Posterior cingulate gyrus (tissue), 11 donors: Measurements from ENCODE around the gene KLHDC8B.
A peak's percentile ranks its signal among the peaks of the same experiment; 100 is the strongest.
"Not testable (repeated sequence)": the region's sequence is repeated elsewhere in the genome, so short reads cannot be mapped to it uniquely, and the experiment has no call there.

ENCODE experiments used
- DNase-seq, 10 donors: peaks; one replicate each; pipeline versions ENCODE4 v3.0.0 to v3.0.0-alpha.2; 2020 to 2021; ENCODE audit warnings: mixed read lengths in 3 of 10
- intact Hi-C: fragments of 100-400 bp; cut with DNase I; formaldehyde crosslinking; loops from one replicate; pipeline ENCODE4 v1.15.1; 2023

KLHDC8B gene

DNA sequence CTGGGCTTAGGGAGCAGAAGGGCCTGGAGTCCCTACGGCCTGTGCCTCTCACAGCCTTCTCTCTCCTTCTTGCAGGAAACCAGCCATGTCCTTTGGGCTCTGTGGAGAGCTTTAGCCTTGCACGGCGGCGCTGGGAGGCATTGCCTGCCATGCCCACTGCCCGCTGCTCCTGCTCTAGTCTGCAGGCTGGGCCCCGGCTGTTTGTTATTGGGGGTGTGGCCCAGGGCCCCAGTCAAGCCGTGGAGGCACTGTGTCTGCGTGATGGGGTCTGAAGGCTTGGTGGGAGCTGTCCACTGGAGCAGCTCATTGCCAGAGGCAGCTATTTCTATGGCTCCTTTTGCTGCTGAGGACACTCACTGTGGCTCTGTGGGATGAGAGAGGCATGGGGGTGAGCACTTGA lies 4.1 kb downstream of the KLHDC8B start:
- peak in 2 of 10 donors; percentile 60 to 69 for DNase-seq
- intact Hi-C loops: no loop called here

GRCh38 chr3:49177073-49177472 lies 5.7 kb downstream of the KLHDC8B start:
- intact Hi-C loops: no loop called here
- no peak for DNase-seq

GRCh38 chr3:49180116-49180515 lies 8.7 kb downstream of the KLHDC8B start:
- intact Hi-C loops: no loop called here
- no peak for DNase-seq

GRCh38 chr3:49181351-49181750 lies 10.0 kb downstream of the KLHDC8B start:
- intact Hi-C loops: no loop called here

GRCh38 chr3:49182682-49183081 lies 11.3 kb downstream of the KLHDC8B start:
- DNase-seq: no peak

More at GRCh38 chr3:49181351-49181750, 10.0 kb downstream of the KLHDC8B start:
- DNase-seq: no peak

GRCh38 chr3:49183873-49184272 lies 12.5 kb downstream of the KLHDC8B start:
- DNase-seq: no peak

More at GRCh38 chr3:49182682-49183081, 11.3 kb downstream of the KLHDC8B start:
- intact Hi-C loops: no loop called here

DNA sequence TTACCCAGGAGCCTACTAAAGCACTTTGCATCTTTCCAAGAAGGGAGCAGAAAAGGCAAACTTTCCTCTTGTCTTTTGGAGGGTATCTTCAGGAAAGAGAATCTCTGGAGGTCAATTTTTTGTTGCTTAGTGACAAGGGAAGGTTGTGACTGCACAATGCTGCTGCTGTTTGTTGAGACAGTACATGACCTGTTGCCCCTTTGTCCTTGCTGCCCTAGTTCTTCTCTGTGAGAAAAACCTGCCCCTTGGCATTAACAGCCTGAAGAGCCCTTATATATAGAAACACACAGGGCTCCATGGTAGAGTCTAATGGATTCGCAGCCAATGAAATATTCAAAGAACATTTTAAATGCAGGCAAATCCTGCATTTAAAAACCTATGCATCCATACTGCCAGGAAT lies 20.3 kb downstream of the KLHDC8B start:
- no peak for DNase-seq
- intact Hi-C loops: no loop called here

More at GRCh38 chr3:49183873-49184272, 12.5 kb downstream of the KLHDC8B start:
- intact Hi-C loops: no loop called here

DNA sequence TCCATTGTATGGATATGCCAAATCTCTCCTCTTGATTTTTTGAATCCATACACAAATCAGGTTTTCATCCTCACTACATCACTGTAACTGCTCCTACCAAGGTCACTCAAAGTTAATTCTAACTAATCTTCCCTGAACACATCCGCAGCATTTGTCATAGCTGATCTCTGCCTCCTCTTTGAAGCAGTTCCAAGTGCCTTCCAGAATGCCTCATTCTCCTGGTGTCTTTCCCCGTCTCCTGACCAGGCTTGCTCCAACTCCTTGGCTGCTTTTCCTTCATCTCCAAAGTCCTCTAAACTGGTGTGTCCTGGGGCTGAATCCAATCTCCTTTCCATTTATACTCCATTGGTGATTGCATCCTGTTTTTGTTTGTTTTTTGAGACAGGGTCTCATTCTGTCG lies 26.8 kb downstream of the KLHDC8B start:
- DNase-seq: no peak
- intact Hi-C loops: no loop called here

DNA sequence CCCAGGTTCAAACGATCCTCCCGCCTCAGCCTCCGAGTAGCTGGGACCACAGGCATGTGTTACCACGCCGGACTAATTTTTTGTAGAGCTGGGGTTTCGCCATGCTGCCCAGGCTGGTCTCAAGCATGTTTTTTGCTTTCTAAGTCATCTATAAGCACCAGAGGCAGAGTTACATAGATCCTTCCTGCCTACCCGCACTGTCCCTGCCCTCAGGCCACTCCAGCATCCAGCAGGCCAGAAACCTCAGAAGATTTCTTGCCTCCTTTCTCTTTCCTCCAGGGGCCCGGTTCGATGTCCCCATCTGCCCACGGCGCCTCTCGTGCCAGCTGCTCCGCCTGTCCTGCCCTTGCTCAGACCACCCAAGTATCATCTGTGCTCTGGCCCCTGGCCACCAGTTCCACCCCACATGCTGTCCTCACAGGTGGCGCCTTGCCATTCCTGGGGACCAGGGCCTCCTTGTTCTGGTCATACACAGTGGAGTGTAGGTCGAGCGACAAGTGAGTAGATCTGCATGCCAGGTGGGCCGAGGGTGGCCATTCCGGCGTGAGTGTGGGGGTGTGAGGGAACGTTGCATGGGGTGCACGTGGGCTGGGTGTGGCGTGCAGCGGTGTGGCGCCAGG lies 27.3 kb downstream of the KLHDC8B start:
- intact Hi-C loops: no loop called here
- DNase-seq: peak in 1 of 10 donors; percentile 73

DNA sequence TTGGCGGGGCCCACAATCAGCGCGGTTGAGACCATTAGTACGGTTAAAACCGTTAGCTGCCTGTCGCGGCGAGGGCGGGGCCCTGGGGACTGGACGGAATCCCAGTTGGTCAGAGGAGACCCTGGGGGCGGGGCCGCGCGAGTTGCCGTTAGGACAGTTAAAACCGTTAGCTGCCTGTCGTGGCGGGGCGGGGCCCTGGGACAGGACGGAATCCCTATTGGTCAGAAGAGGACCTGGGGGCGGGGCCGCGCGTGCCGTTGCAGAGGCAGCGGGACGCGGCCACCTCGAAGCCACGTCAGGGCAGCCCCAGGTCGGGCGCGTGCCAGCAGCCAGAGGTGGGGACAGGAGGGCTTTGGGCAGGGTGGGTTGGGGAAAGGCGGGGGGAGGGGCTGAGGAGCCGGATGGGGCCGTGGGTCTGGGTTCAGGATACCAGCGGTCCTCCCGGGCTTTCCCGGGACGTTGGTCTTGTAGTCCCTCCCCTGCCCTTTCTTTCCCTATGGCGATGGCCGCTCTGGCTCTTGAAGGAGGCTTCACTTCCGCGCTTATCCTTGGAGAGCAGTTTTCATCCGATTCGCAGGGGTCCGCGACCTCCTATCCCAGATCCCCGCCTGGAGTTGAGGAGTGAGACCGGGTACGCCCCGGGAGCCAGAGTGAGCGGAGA lies 28.0 kb downstream of the KLHDC8B start:
- DNase-seq: peak in 9 of 10 donors; percentile 16 to 93 (median 67)
- intact Hi-C loops: no loop called here

DNA sequence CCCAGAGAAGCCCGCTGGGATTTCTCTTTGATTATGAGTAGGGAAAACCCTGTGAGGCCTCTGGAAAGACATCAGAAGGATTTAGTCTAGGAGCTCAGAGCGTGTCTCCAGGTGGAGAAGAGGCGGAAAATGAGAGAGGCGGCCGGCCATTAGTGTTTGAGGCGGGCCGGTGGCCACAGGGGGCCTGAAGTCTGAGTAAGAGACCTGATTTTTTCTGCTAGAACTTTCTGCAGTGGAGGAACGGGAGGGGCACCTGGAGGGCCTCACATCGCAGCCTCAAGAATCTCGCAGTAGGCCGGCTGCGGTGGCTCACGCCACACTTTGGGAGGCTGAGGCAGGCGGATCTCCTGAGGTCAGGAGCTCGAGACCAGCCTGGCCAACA lies 28.5 kb downstream of the KLHDC8B start:
- DNase-seq: peak in 1 of 10 donors; percentile 64
- intact Hi-C loops: no loop called here

DNA sequence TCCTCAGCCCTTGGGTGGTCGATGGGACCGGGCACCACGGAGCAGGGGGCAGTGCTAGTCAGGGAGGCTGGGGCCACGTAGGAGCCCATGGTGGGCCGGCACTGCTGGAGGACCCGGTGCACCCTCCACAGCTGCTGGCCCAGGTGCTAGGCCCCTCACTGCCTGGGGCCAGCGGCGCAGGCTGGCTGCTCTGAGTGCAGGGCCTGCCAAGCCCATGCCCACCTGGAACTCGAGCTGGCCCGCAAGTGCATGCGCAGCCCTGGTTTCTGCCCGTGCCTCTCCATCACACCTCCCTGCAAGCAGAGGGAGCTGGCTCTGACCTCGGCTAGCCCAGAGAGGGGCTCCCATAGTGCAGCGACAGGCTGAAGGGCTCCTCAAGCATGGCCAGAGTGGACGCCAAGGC lies 42.1 kb downstream of the KLHDC8B start:
- intact Hi-C loops: no loop called here

DNA sequence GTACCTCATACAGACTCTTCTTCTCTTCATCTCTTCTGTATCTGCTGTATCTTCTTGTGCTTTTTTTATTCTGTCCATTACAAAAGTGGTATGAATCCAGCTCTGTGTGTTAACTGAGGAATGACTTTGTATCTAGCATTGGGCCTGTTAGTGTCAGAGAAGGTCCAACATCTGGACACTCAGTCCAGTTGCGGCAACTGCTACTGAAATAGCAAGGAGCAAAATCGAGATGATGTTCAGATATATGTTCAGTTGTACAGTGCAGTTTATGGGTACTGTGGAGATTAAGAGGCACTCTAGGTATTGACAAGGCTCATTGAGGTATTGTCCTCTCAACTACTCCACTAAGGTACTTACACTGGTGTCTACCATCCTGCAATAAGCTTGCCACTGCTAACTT lies 42.6 kb downstream of the KLHDC8B start:
- no peak for DNase-seq
- intact Hi-C loops: no loop called here

More for the DNA sequence above, 42.1 kb downstream of the KLHDC8B start:
- DNase-seq: no peak

- DNase-seq, intact Hi-C loops: not testable (repeated sequence)
These were observed 45.3 kb downstream of the KLHDC8B start for GRCh38 chr3:49216687-49217086.

GRCh38 chr3:49217108-49217507 lies 45.7 kb downstream of the KLHDC8B start:
- intact Hi-C loops: not testable (repeated sequence)

DNA sequence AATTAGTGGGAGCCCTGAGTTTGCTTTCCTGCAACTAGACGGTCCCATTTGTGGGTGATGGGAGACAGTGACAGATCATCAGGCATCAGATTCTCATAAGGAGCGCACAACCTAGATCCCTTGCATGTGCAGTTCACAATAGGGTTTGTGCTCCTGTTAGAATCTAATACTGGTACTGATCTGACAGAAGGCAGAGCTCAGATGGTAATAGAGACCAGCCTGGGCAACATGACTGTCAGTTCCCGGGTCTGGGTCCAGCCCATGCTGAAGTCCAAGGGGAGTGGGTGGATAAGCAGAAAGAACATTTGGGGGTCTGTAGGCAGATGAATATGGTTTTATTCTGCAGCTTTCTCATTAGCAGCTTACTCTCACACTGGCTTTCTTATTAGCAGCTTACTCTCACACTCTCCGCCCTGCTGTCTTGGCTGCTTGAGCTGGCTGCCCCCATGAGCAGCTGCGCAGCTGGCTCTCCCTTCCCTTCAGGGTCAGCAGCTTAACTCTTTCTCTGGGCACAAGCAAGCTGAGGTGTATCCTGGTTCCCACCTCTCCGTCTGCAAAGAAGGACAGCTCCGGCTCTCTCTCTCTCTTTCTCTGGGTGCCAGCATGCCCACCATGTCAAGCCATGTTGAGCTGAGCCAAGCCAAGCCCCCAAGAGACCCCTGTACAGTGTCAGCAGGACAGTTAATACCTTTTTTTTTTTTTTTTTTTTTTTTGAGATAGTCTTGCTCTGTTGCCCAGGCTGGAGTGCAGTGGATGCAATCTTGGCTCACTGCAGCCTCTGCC lies 46.5 kb downstream of the KLHDC8B start:
- peak in 3 of 10 donors; percentile 30 to 89 (median 32) for DNase-seq

More at GRCh38 chr3:49217108-49217507, 45.7 kb downstream of the KLHDC8B start:
- not testable (repeated sequence) for DNase-seq

GRCh38 chr3:49218471-49218989 lies 47.1 kb downstream of the KLHDC8B start:
- intact Hi-C loops: not testable (repeated sequence)
- DNase-seq: peak in 7 of 10 donors; percentile 21 to 88 (median 36)

More for the DNA sequence above, 46.5 kb downstream of the KLHDC8B start:
- intact Hi-C loops: no loop called here

DNA sequence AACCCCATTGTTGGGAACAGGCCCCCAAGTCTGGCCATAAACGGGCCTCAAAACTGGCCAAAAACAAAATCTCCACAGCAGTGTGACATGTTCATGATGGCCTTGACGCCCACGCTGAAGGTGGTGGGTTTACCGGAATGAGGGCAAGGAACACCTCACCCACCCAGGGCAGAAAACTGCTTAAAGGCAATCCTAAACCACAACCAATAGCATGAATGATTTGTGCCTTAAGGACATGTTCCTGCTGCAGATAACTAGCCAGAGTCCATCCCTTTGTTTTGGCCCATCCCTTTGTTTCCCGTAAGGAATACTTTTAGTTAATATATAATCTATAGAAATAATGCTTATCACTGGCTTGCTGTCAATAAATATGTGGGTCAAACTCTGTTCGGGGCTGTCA lies 47.7 kb downstream of the KLHDC8B start:
- intact Hi-C loops: no loop called here
- no peak for DNase-seq

- DNase-seq, intact Hi-C loops: not testable (repeated sequence)
These were observed 49.7 kb downstream of the KLHDC8B start for GRCh38 chr3:49220985-49221563.

- intact Hi-C loops: no loop called here
- no peak for DNase-seq
These were observed 50.6 kb downstream of the KLHDC8B start for GRCh38 chr3:49222002-49222401.
